Mucosa of rectum (tissue), 2 donors: ENCODE data around the gene PHF21A.

Source experiments
- H3K27ac ChIP-seq, 2 donors: one replicate each; pipeline ENCODE4 v1.7.0; 2013; ENCODE audit warnings: inconsistent platforms in 2 of 2, low read depth in 2 of 2, low read length in 2 of 2
- H3K27me3 ChIP-seq, 2 donors: one replicate each; pipeline ENCODE4 v1.7.0; 2013; ENCODE audit warnings: low read length in 2 of 2; ENCODE audit not compliant: control insufficient read depth in 2 of 2, insufficient read depth in 2 of 2
- H3K36me3 ChIP-seq, 2 donors: one replicate each; pipeline ENCODE4 v1.7.0; 2013; ENCODE audit warnings: low read length in 2 of 2; ENCODE audit not compliant: control insufficient read depth in 2 of 2, insufficient read depth in 2 of 2
- H3K4me1 ChIP-seq, 2 donors: one replicate each; pipeline ENCODE4 v1.7.0; 2013; ENCODE audit warnings: low read length in 2 of 2, mild to moderate bottlenecking in 1 of 2; ENCODE audit not compliant: control insufficient read depth in 2 of 2, insufficient read depth in 2 of 2
- H3K4me3 ChIP-seq, 2 donors: one replicate each; pipeline ENCODE4 v1.7.0; 2013; ENCODE audit warnings: low read length in 2 of 2
- H3K9ac ChIP-seq, 2 donors: one replicate each; pipeline ENCODE4 v1.7.0; 2013; ENCODE audit warnings: low read length in 2 of 2, low read depth in 1 of 2, mild to moderate bottlenecking in 1 of 2
- H3K9me3 ChIP-seq, 2 donors: one replicate each; pipeline ENCODE4 v1.7.0; 2013; ENCODE audit warnings: low read length in 2 of 2; ENCODE audit not compliant: control insufficient read depth in 2 of 2
- donor health status: healthy.
- donor health status: Normal muscosa, but diverticular disease.

Gene PHF21A

DNA sequence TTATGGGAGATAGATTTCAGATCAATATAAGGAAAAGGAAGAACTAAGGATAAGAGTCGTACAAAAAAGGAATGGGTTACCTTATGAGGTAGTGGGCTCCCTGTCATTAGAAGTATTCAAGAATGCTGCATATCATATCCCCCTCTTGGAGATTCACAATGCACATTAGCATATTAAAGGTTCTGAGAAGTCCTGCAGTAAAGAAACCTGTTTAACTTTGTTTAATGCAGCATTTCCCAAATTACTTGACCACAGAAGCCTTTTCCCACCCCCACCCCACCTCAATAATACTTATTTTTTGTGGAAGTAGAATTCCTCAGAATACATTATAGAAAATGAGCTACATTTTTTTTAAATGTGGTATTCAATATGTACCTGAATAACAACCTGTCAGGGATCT is 30.9 kb downstream of the PHF21A start:
- Histone ChIP-seq H3K9me3 (no peaks in the 10 kb centered on the region), H3K4me3 (no peak overlapping the region), H3K27me3 (no peaks in the 10 kb centered on the region), H3K4me1 (no peaks in the 10 kb centered on the region), H3K36me3 (peaks cover 2 to 4% of the 10 kb centered on the region in 2 donors), H3K9ac (no peak overlapping the region), H3K27ac (no peak overlapping the region)

DNA sequence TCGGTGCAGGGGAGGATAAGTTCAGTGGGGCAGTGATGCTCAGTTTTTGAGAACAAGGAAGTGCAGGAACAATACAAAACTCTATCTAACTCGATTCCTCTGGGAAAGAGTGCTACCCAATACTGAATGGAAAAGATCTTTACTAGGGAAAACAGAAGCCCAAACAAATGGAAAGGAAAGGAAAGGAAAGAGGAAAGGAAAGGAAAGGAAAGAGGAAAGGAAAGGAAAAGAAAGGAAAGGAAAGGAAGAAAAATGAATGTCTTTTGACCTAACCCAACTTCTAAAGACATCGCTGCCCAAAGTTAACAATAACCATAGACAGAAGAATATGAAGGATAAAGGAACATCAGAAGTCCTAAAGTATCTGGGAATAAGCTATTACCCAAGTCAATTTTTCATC is 41.6 kb downstream of the PHF21A start:
- H3K4me1 ChIP-seq, result no peaks in the 10 kb centered on the region
- H3K4me3 ChIP-seq, result no peak overlapping the region
- no peaks in the 10 kb centered on the region for H3K9me3 ChIP-seq
- H3K27ac ChIP-seq, result no peak overlapping the region
- H3K27me3 ChIP-seq, result no peaks in the 10 kb centered on the region
- no peak overlapping the region for H3K9ac ChIP-seq
- peaks cover 0 to 8% of the 10 kb centered on the region in 2 donors for H3K36me3 ChIP-seq

DNA sequence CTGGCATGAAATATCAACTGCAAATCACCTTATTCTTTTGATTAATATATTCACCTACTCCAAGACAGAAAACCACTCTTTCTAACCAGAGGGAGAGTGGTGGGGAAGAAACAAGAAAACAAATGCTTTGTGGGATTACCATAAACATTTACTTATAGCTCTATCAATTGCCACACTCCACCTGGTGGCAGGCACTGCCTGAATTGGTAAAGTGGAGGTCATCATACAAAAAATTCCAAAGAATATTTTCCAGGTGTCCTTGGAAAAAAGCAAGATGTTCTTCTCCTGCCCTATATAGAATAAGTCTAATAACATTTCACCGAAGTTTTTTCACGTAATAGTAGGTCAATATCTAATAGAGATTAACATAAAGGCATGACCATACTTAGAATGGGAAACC is 45.3 kb downstream of the PHF21A start:
- no peaks in the 10 kb centered on the region for H3K36me3 ChIP-seq
- H3K9me3 ChIP-seq, result no peaks in the 10 kb centered on the region
- H3K4me3 ChIP-seq, result no peak overlapping the region
- no peak overlapping the region for H3K27ac ChIP-seq
- H3K9ac ChIP-seq, result no peak overlapping the region
- H3K27me3 ChIP-seq, result no peaks in the 10 kb centered on the region
- no peaks in the 10 kb centered on the region for H3K4me1 ChIP-seq

DNA sequence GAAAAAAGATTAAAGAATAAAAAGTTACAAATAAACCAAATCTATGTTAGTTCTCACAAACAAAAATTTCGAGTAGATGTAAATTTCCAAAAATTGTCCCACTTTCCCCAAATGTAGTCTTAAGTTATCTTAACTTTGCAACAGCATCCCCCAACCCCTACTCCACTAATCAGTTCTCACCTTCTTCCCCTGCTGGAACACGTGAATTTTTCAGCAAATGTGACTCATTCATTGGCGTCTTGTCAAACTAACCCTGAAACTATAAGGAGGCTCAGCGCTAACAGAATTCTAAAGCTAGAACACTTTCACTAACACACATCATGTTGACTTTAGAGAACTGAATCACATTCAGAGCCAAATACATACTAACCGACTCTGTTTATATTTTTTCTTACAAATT is 46.1 kb downstream of the PHF21A start:
- Histone ChIP-seq H3K27ac (no peak overlapping the region), H3K4me3 (no peak overlapping the region), H3K36me3 (no peaks in the 10 kb centered on the region), H3K9ac (no peak overlapping the region), H3K27me3 (no peaks in the 10 kb centered on the region), H3K9me3 (no peaks in the 10 kb centered on the region), H3K4me1 (no peaks in the 10 kb centered on the region)

DNA sequence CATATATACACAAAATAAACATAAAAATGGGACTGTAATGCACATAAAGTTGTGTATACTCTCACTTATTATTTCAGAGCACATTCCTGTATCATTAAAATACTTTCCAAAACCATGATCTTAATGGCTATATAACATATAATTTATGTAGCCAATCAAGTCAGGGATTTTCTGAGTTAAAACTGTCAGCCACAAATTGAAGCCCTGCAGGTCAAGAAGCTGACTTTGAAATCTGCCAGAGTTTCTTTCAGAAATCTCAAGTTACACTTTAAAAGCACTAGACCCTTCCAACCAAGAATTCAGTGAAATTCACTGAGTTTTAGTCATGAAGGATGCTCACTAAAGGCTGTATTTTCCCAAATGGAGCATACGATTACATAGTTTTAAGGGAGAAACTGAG is 47.6 kb downstream of the PHF21A start:
- Histone ChIP-seq H3K4me1 (no peaks in the 10 kb centered on the region), H3K36me3 (no peaks in the 10 kb centered on the region)

DNA sequence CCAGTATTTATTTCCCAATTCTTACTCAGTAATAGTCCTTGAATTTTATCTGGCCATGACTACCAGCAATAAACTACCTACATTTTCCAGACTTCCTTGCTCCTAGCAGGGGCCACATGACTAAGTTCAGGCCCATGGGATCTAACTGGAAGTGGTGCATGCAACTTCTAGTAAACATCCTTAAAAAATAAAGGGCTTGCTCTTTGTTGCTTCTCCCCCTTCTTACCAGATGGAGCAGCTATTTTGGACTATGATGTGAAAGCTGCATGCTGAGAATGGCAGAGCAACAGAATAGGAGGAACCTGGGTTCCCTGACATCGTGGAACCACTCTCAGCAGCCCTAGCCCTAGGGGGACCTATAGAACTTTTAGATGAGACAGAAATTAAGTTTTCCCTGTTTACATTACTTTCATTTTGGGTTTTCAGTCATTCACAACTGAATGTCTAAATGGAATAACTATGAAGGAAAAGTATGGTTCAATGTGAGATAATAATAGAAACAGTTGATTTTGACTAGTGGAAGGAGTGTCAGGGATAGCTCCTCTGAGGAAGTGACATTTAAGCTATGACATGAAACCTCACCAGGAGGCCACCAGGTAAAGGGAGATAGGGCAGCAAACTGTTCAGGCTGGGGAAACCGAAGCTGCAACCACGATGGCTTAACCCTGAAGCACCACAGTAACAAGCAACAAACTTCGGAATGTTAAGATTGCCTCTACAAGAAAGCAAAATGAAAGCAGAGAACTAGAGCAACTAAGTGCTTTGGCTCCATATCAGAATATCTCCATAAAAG is 48.9 kb downstream of the PHF21A start:
- Histone ChIP-seq H3K27ac (no peak overlapping the region), H3K4me3 (no peak overlapping the region), H3K27me3 (no peaks in the 10 kb centered on the region), H3K4me1 (no peaks in the 10 kb centered on the region), H3K36me3 (peaks cover 0 to 3% of the 10 kb centered on the region in 2 donors), H3K9ac (no peak overlapping the region), H3K9me3 (no peaks in the 10 kb centered on the region)

More for the DNA sequence above, 47.6 kb downstream of the PHF21A start:
- Histone ChIP-seq H3K9me3 (no peaks in the 10 kb centered on the region), H3K9ac (no peak overlapping the region), H3K4me3 (no peak overlapping the region), H3K27ac (no peak overlapping the region), H3K27me3 (no peaks in the 10 kb centered on the region)

DNA sequence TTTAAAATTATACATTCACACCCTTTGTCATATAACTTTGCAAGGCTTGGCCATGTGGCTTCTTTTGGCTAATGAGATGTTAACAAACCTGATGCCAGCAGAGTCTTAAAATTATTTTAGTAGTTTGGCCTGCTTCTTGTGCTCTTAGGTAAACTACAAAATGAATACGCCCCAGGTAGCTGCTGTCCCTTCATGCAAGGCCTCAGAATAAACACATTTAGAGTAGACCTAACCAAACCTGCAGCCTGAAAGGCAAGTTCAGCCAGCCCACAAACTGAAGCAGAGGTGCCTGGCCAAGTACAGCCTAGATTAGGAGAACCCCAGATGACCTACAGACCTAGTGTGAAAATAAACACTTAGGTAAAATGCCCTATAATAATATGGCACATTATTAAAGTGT is 50.2 kb downstream of the PHF21A start:
- H3K27ac ChIP-seq, result no peak overlapping the region
- H3K4me1 ChIP-seq, result no peaks in the 10 kb centered on the region
- no peak overlapping the region for H3K4me3 ChIP-seq
- H3K36me3 ChIP-seq, result peaks cover 0 to 3% of the 10 kb centered on the region in 2 donors
- no peaks in the 10 kb centered on the region for H3K27me3 ChIP-seq
- no peaks in the 10 kb centered on the region for H3K9me3 ChIP-seq
- H3K9ac ChIP-seq, result no peak overlapping the region

DNA sequence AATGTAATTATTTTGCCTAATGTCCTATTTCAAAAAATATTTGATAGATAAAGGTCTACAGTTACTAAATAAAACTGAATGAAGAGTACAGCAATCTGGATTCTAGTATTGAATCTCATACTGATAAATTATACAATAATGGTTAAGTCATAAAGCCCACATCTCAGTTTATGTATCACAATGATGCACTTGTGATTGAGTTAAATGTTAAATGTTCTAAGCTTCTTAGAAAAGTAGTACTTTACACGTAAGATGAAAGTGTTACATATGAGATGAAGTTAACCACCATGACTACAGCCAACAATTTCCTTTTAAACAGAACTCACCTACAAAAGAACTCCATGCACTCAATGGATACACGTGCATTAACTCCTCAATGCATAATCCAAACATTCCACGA is 51.7 kb downstream of the PHF21A start:
- no peak overlapping the region for H3K9ac ChIP-seq
- no peak overlapping the region for H3K4me3 ChIP-seq
- H3K27me3 ChIP-seq, result no peaks in the 10 kb centered on the region
- H3K27ac ChIP-seq, result no peak overlapping the region
- H3K36me3 ChIP-seq, result peaks cover 0 to 3% of the 10 kb centered on the region in 2 donors
- H3K4me1 ChIP-seq, result no peaks in the 10 kb centered on the region
- H3K9me3 ChIP-seq, result no peaks in the 10 kb centered on the region

DNA sequence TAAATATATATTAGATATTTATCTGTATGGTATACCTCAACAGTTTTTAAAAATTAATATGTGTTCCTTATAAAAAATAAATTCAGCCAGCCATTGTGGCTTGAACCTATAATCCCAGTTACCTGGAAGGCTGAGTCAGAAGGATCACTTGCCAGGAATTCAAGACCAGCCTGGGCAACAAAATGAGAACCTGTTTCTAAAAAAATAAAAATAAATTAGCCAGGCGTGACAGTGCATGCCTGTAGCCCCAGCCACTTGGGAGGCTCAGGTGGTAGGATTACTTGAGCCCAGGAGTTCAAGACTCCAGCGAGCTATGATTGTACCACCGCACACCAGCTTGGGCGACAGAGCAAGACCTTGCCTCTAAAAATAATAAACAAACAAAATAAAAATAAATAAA is 54.9 kb downstream of the PHF21A start:
- Histone ChIP-seq H3K4me3 (no peak overlapping the region), H3K9ac (no peak overlapping the region), H3K27me3 (no peaks in the 10 kb centered on the region), H3K27ac (no peak overlapping the region), H3K4me1 (no peaks in the 10 kb centered on the region), H3K9me3 (no peaks in the 10 kb centered on the region), H3K36me3 (peaks cover 0 to 7% of the 10 kb centered on the region in 2 donors)

DNA sequence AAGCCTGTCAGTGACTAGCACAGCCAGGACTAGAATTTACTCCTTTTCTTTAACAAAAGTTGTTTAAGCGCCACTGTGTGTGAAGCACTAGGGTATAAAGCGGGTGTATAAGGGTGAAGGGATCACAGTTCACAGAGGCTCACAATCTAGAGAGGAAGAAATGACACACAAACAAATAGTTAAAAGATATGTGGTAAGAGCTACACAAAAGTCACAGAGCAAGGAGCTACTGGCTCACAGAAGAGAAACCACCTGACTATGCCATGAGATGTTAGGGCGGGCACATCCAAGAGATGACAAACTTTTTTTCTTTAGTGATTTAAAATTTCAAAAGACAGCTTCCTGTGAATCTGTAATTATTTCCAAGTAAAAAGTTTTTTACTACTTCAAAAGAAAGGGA is 55.6 kb downstream of the PHF21A start:
- Histone ChIP-seq H3K27me3 (no peaks in the 10 kb centered on the region), H3K9ac (no peak overlapping the region), H3K4me3 (no peak overlapping the region), H3K4me1 (no peaks in the 10 kb centered on the region), H3K36me3 (peaks cover 0 to 7% of the 10 kb centered on the region in 2 donors), H3K9me3 (no peaks in the 10 kb centered on the region), H3K27ac (no peak overlapping the region)
